GM23338 (cell line): ENCODE results near the gene PARD3.

Experiments
- CREB1 ChIP-seq: fragments of 250-450 bp; sonication (Bioruptor Pico); IDR thresholded peaks from 2 replicates; pipeline ENCODE4 v1.5.0; 2020; ENCODE audit warnings: low read depth, mild to moderate bottlenecking, moderate library complexity
- EZH2 ChIP-seq: fragments of 200-600 bp; sonication (generic); IDR thresholded peaks from one replicate; pipeline ENCODE4 v1.8.0; 2017; ENCODE audit warnings: antibody characterized with exemption, mild to moderate bottlenecking, low read depth; ENCODE audit not compliant: unreplicated experiment
- POLR2AphosphoS5 ChIP-seq: IDR thresholded peaks from 2 replicates; pipeline ENCODE4 v1.6.1; 2016; ENCODE audit warnings: antibody characterized with exemption, low read depth
- ZNF331 ChIP-seq: fragments of 250-450 bp; sonication (Bioruptor Pico); IDR thresholded peaks from 2 replicates; pipeline ENCODE4 v1.5.0; 2020; ENCODE audit warnings: low read depth, mild to moderate bottlenecking, moderate library complexity
- TF ChIP-seq, protein P1 (sequence below), 2 experiments: fragments of 200-600 bp in 1 of 2; sonication (generic) in 1 of 2; conservative IDR thresholded peaks; 2 replicates each; pipeline versions ENCODE4 v1.5.1 to v1.6.1; 2016 to 2017; ENCODE audit warnings: antibody characterized with exemption in 2 of 2, low read depth in 2 of 2, mild to moderate bottlenecking in 2 of 2, moderate library complexity in 1 of 2

DNA sequence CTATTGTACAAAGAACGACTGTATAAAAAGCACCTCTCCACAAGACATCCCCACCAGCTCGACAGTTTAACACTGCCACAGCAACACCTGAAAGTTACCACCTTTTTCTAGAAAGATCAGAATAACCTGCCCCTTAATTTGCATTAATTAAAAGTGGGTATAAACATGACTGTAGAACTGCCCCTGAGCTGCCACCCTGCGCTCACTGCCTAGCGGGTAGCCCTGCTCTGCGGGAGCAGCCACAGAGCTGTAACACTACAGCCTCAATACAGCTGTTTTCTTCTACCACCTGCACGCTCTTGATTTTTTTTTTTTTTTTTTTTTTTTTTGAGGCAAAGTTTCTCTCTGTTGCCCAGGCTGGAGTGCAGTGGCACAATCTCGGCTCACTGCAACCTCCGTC lies 140.9 kb downstream of the PARD3 start:
- TF ChIP-seq POLR2AphosphoS5 (no peak), ZNF331 (CRISPR knock-in tag) (no peak), CREB1 (no peak), EZH2 (no peak)
- TF ChIP-seq, protein P1, sequence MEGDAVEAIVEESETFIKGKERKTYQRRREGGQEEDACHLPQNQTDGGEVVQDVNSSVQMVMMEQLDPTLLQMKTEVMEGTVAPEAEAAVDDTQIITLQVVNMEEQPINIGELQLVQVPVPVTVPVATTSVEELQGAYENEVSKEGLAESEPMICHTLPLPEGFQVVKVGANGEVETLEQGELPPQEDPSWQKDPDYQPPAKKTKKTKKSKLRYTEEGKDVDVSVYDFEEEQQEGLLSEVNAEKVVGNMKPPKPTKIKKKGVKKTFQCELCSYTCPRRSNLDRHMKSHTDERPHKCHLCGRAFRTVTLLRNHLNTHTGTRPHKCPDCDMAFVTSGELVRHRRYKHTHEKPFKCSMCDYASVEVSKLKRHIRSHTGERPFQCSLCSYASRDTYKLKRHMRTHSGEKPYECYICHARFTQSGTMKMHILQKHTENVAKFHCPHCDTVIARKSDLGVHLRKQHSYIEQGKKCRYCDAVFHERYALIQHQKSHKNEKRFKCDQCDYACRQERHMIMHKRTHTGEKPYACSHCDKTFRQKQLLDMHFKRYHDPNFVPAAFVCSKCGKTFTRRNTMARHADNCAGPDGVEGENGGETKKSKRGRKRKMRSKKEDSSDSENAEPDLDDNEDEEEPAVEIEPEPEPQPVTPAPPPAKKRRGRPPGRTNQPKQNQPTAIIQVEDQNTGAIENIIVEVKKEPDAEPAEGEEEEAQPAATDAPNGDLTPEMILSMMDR (conservative IDR thresholded peaks at IDR 0.05; ENCODE audit: low read depth in 2 of 2), result no peak
